Testis (tissue), 5 donors: ENCODE measurements around the gene MIB2. TPM values are rescaled to one million over a fixed set of nuclear protein-coding genes. Genes with fewer than 3 reads are reported as not detected.

ENCODE experiments used
- DNase-seq: peaks from one replicate; pipeline ENCODE4 v3.0.0-alpha.2; 2019
- H3K27ac ChIP-seq, 2 donors: fragments of 200-600 bp; sonication (generic); one replicate each; pipeline ENCODE4 v1.5.1; 2019
- H3K27me3 ChIP-seq: fragments of 200-600 bp; sonication (generic); one replicate; pipeline ENCODE4 v1.5.1; 2019
- H3K36me3 ChIP-seq: fragments of 200-600 bp; sonication (generic); one replicate; pipeline ENCODE4 v1.5.1; 2017; ENCODE audit warnings: low read depth; ENCODE audit errors: missing control alignments
- H3K4me1 ChIP-seq: fragments of 200-600 bp; sonication (generic); one replicate; pipeline ENCODE4 v1.5.1; 2019
- H3K4me3 ChIP-seq, 2 donors: fragments of 200-600 bp; sonication (generic); one replicate each; pipeline ENCODE4 v1.5.1; 2017 to 2019
- H3K9me3 ChIP-seq: fragments of 200-600 bp; sonication (generic); one replicate; pipeline ENCODE4 v1.5.1; 2017
- POLR2A ChIP-seq: fragments of 450-650 bp; IDR thresholded peaks from one replicate; pipeline ENCODE4 v1.6.1; 2017; ENCODE audit warnings: antibody characterized with exemption, mild to moderate bottlenecking, moderate library complexity
- WGBS, 2 donors: methylation state at CpG; one replicate each; pipeline ENCODE4 v1.1.5; 2018; 5-methylcytosine and 5-hydroxymethylcytosine counted together
- intact Hi-C: fragments of 100-400 bp; cut with DNase I; formaldehyde crosslinking; loops from one replicate; pipeline ENCODE4 v1.15.1; 2023; ENCODE audit warnings: low total_unique reads
- long read RNA-seq, 2 donors: transcript quantifications; one replicate each; lab custom pipeline, GENCODE V29; 2026
- polyA plus RNA-seq: library from polyadenylated mRNA; stranded (reverse); fragments of 350-450 nt; fragmentation: Illumina TruSeq; extraction: RNeasy Lipid Tissue Mini Kit (QIAGEN cat#74804); gene quantifications from one replicate; pipeline ENCODE4 v1.2.3, GENCODE V29; 2014; ENCODE audit warnings: low read depth, low replicate concordance; ENCODE audit not compliant: insufficient read depth
- total RNA-seq, 2 donors: library from RNA; depleted of rRNA; stranded (reverse); fragments of >200 nt; gene quantifications; one replicate each; pipeline ENCODE4 v1.2.3, GENCODE V29; 2016
- TF ChIP-seq, protein P1 (sequence below), 3 experiments: fragments of 450-650 bp in 2 of 3; fragments of 200-600 bp in 1 of 3; sonication (generic) in 1 of 3; IDR thresholded peaks; one replicate each; pipeline ENCODE4 v1.5.1; 2016 to 2019; ENCODE audit warnings: antibody characterized with exemption in 3 of 3, mild to moderate bottlenecking in 2 of 3, moderate library complexity in 1 of 3

MIB2 gene
- total RNA-seq (100 to 1,000 TPM; 154 to 172 TPM), polyA plus RNA-seq (38.7 TPM)
- long read RNA-seq, donor 1, result 0 reads
- long read RNA-seq, donor 2, partial matches to known transcripts, result 60 of 62 reads
- long read RNA-seq, donor 2, other reads (novel, unspliced or antisense), result 0 of 62 reads

DNA sequence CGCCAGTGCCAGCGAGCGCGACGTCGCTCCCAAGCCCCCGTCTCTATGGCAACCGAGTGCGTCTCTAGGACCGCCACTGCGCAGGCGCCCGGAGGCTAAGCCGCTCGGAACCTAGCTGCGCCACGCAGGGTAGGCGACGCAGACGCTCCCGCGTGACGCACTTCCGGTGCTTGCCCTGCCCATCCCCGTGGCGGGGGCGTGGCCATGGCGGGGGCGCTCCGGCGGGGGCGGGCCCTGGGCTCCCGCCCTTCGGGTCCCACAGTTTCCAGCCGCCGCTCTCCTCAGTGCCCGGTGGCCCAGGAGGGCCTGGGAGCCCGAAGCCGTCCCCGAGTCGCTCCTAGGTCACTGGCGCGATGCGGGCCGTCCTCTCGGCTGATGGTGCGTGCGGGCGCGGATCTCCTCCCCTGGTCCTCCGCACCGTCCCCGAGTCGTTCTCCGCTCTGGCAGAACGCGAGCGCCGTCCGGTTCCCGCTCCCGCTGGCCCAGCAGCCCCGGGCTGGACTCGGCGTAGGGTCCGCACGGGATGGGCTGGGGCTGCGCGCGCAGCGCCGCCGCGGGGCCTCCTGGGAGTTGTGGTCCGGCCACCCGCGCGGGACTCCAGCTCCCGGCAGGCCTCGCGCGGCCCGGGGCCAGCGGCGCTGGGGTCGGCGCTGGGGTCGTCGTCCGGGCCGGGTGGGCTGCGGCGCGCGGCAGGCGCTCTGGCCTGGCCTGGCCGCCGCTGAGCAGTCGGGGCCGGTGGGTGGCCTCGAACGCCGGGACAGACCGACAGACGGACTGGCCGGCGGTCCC is at the start of gene MIB2:
MIB2 (plus strand) TSS at position 245 of the 789 bp plus-strand sequence. CDS start 7,953 bp downstream, outside the sequence.
- peak; percentile 96 for DNase-seq
- 0 to 1% methylated on average over 2 to 53 of the region's 107 CpGs for WGBS, 2 donors
- Histone ChIP-seq H3K9me3 (no peaks in the 10 kb centered on the region), H3K27ac (peak within 1 kb of the TSS; percentile 100), H3K4me3 (peak within 1 kb of the TSS; percentile 98 to 99), H3K4me1 (peaks cover 27% of the 10 kb centered on the region), H3K27me3 (no peaks in the 10 kb centered on the region), H3K36me3 (no peaks in the 10 kb centered on the region)
- TF ChIP-seq, protein P1, sequence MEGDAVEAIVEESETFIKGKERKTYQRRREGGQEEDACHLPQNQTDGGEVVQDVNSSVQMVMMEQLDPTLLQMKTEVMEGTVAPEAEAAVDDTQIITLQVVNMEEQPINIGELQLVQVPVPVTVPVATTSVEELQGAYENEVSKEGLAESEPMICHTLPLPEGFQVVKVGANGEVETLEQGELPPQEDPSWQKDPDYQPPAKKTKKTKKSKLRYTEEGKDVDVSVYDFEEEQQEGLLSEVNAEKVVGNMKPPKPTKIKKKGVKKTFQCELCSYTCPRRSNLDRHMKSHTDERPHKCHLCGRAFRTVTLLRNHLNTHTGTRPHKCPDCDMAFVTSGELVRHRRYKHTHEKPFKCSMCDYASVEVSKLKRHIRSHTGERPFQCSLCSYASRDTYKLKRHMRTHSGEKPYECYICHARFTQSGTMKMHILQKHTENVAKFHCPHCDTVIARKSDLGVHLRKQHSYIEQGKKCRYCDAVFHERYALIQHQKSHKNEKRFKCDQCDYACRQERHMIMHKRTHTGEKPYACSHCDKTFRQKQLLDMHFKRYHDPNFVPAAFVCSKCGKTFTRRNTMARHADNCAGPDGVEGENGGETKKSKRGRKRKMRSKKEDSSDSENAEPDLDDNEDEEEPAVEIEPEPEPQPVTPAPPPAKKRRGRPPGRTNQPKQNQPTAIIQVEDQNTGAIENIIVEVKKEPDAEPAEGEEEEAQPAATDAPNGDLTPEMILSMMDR (IDR thresholded peaks at IDR 0.05), result no peak
- peak; percentile 5 for TF ChIP-seq POLR2A
- intact Hi-C loops, result no loop called here

DNA sequence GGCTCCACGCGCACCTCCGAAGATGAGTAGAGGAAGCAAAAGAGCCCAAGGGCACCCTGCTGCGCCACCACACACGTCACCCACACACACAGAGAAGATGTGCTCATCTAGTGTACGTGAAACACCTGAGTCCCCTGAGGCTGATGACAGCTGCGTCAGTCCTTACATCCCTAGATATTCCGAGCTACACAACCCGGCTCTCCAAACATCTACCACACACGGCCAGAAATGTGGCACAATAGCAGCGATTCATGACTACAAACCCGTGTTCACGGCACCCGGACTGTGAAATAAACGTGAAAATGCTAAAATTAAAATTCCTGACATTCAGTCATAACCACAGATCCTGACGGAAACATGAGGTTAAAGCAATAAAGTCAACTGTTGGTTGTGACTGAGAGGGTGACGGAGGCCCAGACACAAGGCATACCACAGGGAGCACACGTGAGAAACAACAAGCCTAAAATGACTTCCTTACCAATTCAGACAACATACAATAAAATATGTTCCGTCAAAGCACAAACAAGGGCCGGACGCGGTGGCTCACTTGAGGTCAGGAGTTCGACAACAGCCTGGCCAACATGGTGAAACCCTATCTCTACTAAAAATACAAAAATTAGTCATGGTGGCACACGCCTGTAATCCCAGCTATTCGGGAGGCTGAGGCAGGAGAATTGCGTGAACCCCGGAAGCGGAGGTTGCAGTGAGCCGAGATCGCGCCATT is 48.0 kb upstream of the MIB2 start:
- no peak overlapping the region for H3K27ac ChIP-seq
- WGBS, 2 donors, result 81 to 84% methylated on average over 31 of the region's 31 CpGs
- no peaks in the 10 kb centered on the region for H3K27me3 ChIP-seq
- TF ChIP-seq, protein P1 (IDR thresholded peaks at IDR 0.05), result no peak
- H3K4me1 ChIP-seq, result peaks cover 28% of the 10 kb centered on the region
- no peaks in the 10 kb centered on the region for H3K36me3 ChIP-seq
- no peaks in the 10 kb centered on the region for H3K9me3 ChIP-seq
- no peak overlapping the region for H3K4me3 ChIP-seq
- no peak for DNase-seq
- intact Hi-C loops, result no loop called here

DNA sequence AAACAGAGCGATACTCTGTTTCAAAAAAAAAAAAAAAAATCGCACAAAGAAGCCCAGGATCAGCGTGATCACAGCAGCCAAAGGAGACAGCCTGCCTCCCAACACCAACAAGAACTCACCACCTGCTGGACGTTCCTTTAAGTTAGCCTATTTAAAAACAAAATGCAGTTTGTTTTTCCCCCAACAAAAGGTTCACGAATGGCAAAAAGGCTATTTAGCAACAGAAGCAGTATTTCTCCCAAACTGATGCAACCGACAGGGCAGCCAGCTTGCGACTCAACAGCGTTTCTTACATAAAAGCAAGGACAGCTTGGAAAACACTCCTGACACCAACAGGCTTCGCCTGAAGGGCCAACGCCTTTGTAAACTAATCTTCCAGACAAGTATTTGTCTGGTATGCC is 47.4 kb upstream of the MIB2 start:
- Histone ChIP-seq H3K9me3 (no peaks in the 10 kb centered on the region), H3K36me3 (no peaks in the 10 kb centered on the region), H3K27ac (peak overlapping the region in 1 of 2 donors; percentile 14), H3K4me1 (peaks cover 34% of the 10 kb centered on the region), H3K27me3 (no peaks in the 10 kb centered on the region), H3K4me3 (no peak overlapping the region)
- TF ChIP-seq, protein P1 (IDR thresholded peaks at IDR 0.05), result no peak
- no peak for TF ChIP-seq POLR2A
- WGBS, 2 donors, result 51 to 59% methylated on average over 10 of the region's 10 CpGs
- DNase-seq, result peak; percentile 59
- intact Hi-C loops, result no loop called here

DNA sequence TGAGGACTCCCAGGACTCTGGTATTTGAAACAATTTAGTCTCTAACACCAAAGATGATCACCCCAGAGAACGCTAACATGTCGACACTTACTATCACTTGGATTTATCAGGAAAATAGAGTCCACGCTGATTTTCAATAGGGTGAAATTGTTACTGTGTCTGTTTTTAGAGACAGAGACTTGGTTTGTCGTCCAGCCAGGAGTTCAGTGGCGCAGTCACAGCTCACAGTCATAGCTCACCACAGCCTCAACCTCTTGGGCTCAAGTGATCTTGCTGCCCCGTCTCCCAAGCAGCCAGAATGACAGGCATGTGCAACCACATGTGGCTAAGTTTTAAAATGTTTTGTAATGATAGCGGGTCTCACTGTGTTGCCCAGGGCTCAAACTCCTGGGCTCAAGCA is 46.0 kb upstream of the MIB2 start:
- 39 to 57% methylated on average over 5 to 7 of the region's 7 CpGs for WGBS, 2 donors
- H3K27me3 ChIP-seq, result no peaks in the 10 kb centered on the region
- peak; percentile 75 for DNase-seq
- intact Hi-C loops, result no loop called here
- no peaks in the 10 kb centered on the region for H3K36me3 ChIP-seq
- TF ChIP-seq POLR2A, result no peak
- H3K9me3 ChIP-seq, result no peaks in the 10 kb centered on the region
- H3K4me1 ChIP-seq, result peaks cover 36% of the 10 kb centered on the region
- H3K27ac ChIP-seq, result peak overlapping the region; percentile 14 to 59
- H3K4me3 ChIP-seq, result no peak overlapping the region
